NCI-H82 treated with DMSO at 0.1 percent for 48 hours (cell line): ENCODE data around the gene KRT4.
"Not testable (repeated sequence)": the region's sequence is repeated elsewhere in the genome, so short reads cannot be mapped to it uniquely, and the experiment has no call there.

ENCODE experiments used
- DNase-seq: peaks from one replicate; lab custom pipeline; 2025; ENCODE audit not compliant: unreplicated experiment; lab: John Stamatoyannopoulos, UW

KRT4 gene

GRCh38 chr12:52813885-52814709 is at the start of gene KRT4:
KRT4 (minus strand) TSS chr12:52814116; CDS start chr12:52814058, 58 bp downstream.
- no peak for DNase-seq

- no peak for DNase-seq
These were observed 48.1 kb upstream of the KRT4 start for GRCh38 chr12:52862023-52862422.

- DNase-seq = no peak
These were observed 47.6 kb upstream of the KRT4 start for GRCh38 chr12:52861511-52861910.

- no peak for DNase-seq
These were observed 46.3 kb upstream of the KRT4 start for GRCh38 chr12:52860102-52860823.

GRCh38 chr12:52857500-52857899 is 43.6 kb upstream of the KRT4 start:
- DNase-seq = no peak

GRCh38 chr12:52856787-52857186 is 42.9 kb upstream of the KRT4 start:
- no peak for DNase-seq

- not testable (repeated sequence) for DNase-seq
These were observed 42.2 kb upstream of the KRT4 start for GRCh38 chr12:52856077-52856476.

GRCh38 chr12:52851787-52852186 is 37.9 kb upstream of the KRT4 start:
- no peak for DNase-seq

GRCh38 chr12:52850681-52851080 is 36.8 kb upstream of the KRT4 start:
- no peak for DNase-seq

- no peak for DNase-seq
These were observed 35.6 kb upstream of the KRT4 start for GRCh38 chr12:52849511-52849910.

- no peak for DNase-seq
These were observed 34.8 kb upstream of the KRT4 start, which contains the start of gene KRT78 for GRCh38 chr12:52848661-52849255. KRT78 (minus strand) TSS chr12:52848994; CDS start chr12:52848930, 64 bp downstream.

- DNase-seq = no peak
These were observed 33.6 kb upstream of the KRT4 start for GRCh38 chr12:52847335-52848102.

GRCh38 chr12:52846356-52846970 is 32.5 kb upstream of the KRT4 start:
- no peak for DNase-seq

GRCh38 chr12:52845946-52846345 is 32.0 kb upstream of the KRT4 start:
- DNase-seq = no peak

- no peak for DNase-seq
These were observed 30.5 kb upstream of the KRT4 start for GRCh38 chr12:52844386-52844785.

GRCh38 chr12:52839436-52840105 is 25.7 kb upstream of the KRT4 start:
- DNase-seq = no peak

GRCh38 chr12:52838609-52839435 is 24.9 kb upstream of the KRT4 start:
- DNase-seq = no peak

- DNase-seq = no peak
These were observed 24.1 kb upstream of the KRT4 start for GRCh38 chr12:52837781-52838608.
